AG09309 (cell line): Measurements from ENCODE around the gene ZCCHC24.
A peak's percentile ranks its signal among the peaks of the same experiment; 100 is the strongest.

Experiments
- DNase-seq: peaks from one replicate; pipeline ENCODE4 v3.0.0-alpha.2; 2010; ENCODE audit warnings: low read depth
- H3K4me3 ChIP-seq: 2 replicates; pipeline ENCODE4 v1.5.1; 2011; ENCODE audit warnings: mild to moderate bottlenecking, low read depth, low read length, moderate library complexity; ENCODE audit not compliant: control insufficient read depth
- TF ChIP-seq, protein P1 (sequence below): IDR thresholded peaks from 2 replicates; pipeline ENCODE4 v1.5.1; 2011; ENCODE audit warnings: mild to moderate bottlenecking, low read depth, low read length, inconsistent platforms; ENCODE audit not compliant: insufficient read depth, control insufficient read depth; ENCODE audit errors: missing control alignments

ZCCHC24 gene

GRCh38 chr10:79488870-79489269, 43.4 kb upstream of the ZCCHC24 start:
- H3K4me3 ChIP-seq: no peak overlapping the region
- TF ChIP-seq, protein P1, sequence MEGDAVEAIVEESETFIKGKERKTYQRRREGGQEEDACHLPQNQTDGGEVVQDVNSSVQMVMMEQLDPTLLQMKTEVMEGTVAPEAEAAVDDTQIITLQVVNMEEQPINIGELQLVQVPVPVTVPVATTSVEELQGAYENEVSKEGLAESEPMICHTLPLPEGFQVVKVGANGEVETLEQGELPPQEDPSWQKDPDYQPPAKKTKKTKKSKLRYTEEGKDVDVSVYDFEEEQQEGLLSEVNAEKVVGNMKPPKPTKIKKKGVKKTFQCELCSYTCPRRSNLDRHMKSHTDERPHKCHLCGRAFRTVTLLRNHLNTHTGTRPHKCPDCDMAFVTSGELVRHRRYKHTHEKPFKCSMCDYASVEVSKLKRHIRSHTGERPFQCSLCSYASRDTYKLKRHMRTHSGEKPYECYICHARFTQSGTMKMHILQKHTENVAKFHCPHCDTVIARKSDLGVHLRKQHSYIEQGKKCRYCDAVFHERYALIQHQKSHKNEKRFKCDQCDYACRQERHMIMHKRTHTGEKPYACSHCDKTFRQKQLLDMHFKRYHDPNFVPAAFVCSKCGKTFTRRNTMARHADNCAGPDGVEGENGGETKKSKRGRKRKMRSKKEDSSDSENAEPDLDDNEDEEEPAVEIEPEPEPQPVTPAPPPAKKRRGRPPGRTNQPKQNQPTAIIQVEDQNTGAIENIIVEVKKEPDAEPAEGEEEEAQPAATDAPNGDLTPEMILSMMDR: no peak
- DNase-seq: no peak

GRCh38 chr10:79488336-79488735, 42.9 kb upstream of the ZCCHC24 start:
- no peak overlapping the region for H3K4me3 ChIP-seq
- TF ChIP-seq, protein P1: no peak
- peak; percentile 69 for DNase-seq

DNA sequence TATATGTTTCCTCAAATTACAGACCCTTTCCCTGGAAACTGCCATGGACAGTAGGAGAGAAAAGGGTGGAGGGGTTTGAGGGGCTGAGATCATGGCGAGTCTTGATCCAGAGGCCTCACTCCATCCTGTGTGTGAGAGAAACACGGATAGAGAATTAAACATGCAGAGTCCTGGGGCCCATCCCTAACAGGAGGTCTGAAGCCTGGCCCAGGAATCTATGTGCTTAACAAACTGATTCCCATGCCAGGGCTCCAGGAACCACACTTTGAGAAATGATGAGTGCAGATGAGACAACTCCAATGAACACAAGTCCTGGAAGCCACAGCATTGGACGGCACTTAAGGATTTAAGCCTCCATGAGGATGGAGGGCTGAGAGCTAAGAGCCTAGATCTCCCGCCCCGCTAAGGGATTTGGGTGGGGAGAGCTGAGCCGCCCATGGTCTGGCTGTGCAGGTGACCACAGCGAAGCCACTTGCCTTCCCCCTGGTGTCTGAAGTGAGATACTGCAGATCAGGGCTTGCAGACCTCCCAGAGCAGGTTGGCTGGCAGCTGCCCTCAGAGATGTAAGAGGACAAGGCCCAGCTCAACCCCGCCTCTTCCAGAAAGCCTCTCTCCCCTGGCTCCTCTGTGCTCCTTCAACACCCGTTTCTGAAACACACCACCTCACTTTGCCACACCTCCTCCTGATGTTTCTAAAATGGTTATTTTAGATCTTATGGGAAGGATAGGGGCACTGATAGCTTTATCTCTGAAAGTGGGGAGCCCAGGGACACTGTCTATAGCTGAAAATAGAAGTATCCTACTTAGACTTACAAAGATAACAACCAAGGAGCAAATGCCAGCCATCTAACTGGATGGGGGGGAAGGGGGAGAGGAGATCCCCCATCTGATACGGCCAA, 42.1 kb upstream of the ZCCHC24 start:
- no peak overlapping the region for H3K4me3 ChIP-seq
- TF ChIP-seq, protein P1: peak; percentile 60
- no peak for DNase-seq

DNA sequence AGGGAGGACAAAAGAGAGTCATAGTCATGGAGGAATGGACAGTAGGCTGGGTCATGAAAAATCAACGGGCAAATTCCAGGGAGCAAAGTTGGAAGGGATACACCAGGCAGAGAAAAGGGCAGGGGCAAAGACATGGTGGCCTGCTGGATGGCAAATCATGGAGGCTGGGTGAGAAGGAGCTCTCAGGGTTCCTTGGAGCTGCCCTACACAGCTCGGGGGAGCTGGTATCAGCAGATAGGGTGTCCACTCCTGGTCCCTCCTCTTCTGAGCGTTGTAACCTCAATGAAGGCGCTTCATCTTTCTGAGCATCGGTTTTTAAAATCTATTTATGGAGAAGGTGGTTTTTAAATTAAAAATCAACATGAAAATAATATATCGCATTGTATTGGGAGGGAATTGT, 39.1 kb upstream of the ZCCHC24 start:
- TF ChIP-seq, protein P1: no peak
- DNase-seq: no peak
- no peak overlapping the region for H3K4me3 ChIP-seq

DNA sequence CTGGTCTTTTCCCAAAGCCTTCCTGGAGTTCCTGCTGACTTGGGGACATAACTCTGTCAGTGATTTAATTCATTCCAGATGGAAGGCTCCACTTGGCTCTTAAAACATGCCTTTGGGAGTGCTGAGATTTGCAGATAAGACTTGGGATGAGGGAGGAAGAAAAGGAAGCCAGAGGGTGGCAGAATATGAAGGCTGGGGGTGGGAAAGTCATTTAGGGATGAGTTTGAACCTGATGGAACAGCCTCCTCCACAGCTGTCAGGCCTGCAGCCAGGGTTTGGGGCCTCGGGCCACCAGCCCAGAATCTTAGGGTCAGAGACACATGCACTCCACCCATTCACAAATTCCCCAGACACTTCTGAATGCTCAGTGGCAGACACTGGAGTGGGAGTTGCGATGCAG, 38.5 kb upstream of the ZCCHC24 start:
- H3K4me3 ChIP-seq: no peak overlapping the region
- peak; percentile 73 for DNase-seq
- TF ChIP-seq, protein P1: no peak

- no peak for DNase-seq
- TF ChIP-seq, protein P1: no peak
Observed at GRCh38 chr10:79483299-79483698, 37.9 kb upstream of the ZCCHC24 start.

More at GRCh38 chr10:79483299-79483698, 37.9 kb upstream of the ZCCHC24 start:
- H3K4me3 ChIP-seq: no peak overlapping the region
